ENCODE data around the gene DYNLT4. TPM values are rescaled to one million over a fixed set of nuclear protein-coding genes. Genes with fewer than 3 reads are reported as not detected.
A peak's percentile ranks its signal among the peaks of the same experiment; 100 is the strongest.
"Not testable (repeated sequence)": the region's sequence is repeated elsewhere in the genome, so short reads cannot be mapped to it uniquely, and the experiment has no call there.

Gene DYNLT4
- total RNA-seq, 1 donor from 2014 or later = not detected

GRCh38 chr1:44801491-44802305, 5.5 kb downstream of the DYNLT4 start:
- Histone ChIP-seq H3K9me3 (no peaks in the 10 kb centered on the region), H3K4me1 (peaks cover 27 to 49% of the 10 kb centered on the region in 2 donors), H3K4me3 (peak overlapping the region; percentile 85 to 91), H3K27ac (peak overlapping the region; percentile 96 to 99), H3K27me3 (no peaks in the 10 kb centered on the region), H3K36me3 (peaks cover 34 to 50% of the 10 kb centered on the region in 2 donors)
- no peak for TF ChIP-seq CTCF (IDR thresholded peaks at IDR 0.05)
- peak in 1 of 2 donors; percentile 70 for DNase-seq (ENCODE audit: low spot score in 2 of 2)
- intact Hi-C loops (cut with DNase I) = loop anchor here (2.0 to 10.0 kb wide), 5 partner anchors 17 to 693 kb away; partner anchors contain the start of genes RNU5D-1 and TESK2

- Histone ChIP-seq H3K27ac (peak within 1 kb of the TSS; percentile 96 to 99), H3K4me1 (peaks cover 18 to 32% of the 10 kb centered on the region in 2 donors), H3K36me3 (peaks cover 23 to 33% of the 10 kb centered on the region in 2 donors), H3K9me3 (no peaks in the 10 kb centered on the region), H3K27me3 (no peaks in the 10 kb centered on the region), H3K4me3 (peak within 1 kb of the TSS; percentile 85 to 91)
- peak; percentile 92 to 95 (median 94) for TF ChIP-seq CTCF (IDR thresholded peaks at IDR 0.05)
- DNase-seq (ENCODE audit: low spot score in 2 of 2) = peak; percentile 94 to 99
- intact Hi-C loops (cut with DNase I) = loop anchor here (2.0 to 10.0 kb wide), 8 partner anchors 19 to 695 kb away; partner anchors contain the start of genes EIF2B3, RNU5D-1, RPS8 and TESK2
Observed at GRCh38 chr1:44799770-44800584, 7.2 kb downstream of the DYNLT4 start, which contains the start of gene PLK3. PLK3 (plus strand) TSS chr1:44800377; CDS start chr1:44800464, 87 bp downstream.

- H3K4me1 ChIP-seq = peaks cover 17 to 26% of the 10 kb centered on the region in 2 donors
- peak overlapping the region; percentile 96 to 99 for H3K27ac ChIP-seq
- H3K27me3 ChIP-seq = no peaks in the 10 kb centered on the region
- H3K9me3 ChIP-seq = no peaks in the 10 kb centered on the region
- peaks cover 13 to 21% of the 10 kb centered on the region in 2 donors for H3K36me3 ChIP-seq
- DNase-seq (ENCODE audit: low spot score in 2 of 2) = peak; percentile 9 to 64
- H3K4me3 ChIP-seq = no peak overlapping the region
- intact Hi-C loops (cut with DNase I) = loop anchor here (2.0 kb wide), 3 partner anchors 24 to 188 kb away; partner anchors contain the start of genes EIF2B3 and RPS8
- TF ChIP-seq CTCF (IDR thresholded peaks at IDR 0.05) = no peak
Observed at GRCh38 chr1:44798481-44799365, 8.4 kb downstream of the DYNLT4 start.

- not testable (repeated sequence) for H3K4me3 ChIP-seq, H3K9me3 ChIP-seq, H3K27me3 ChIP-seq
- peaks cover 5 to 12% of the 10 kb centered on the region in 2 donors for H3K36me3 ChIP-seq
- peak overlapping the region in 1 of 2 donors; percentile 96 for H3K27ac ChIP-seq
- peaks cover 10 to 18% of the 10 kb centered on the region in 2 donors for H3K4me1 ChIP-seq
- intact Hi-C loops (cut with DNase I) = loop anchor here (2.0 kb wide), 3 partner anchors 23 to 189 kb away; partner anchors contain the start of genes EIF2B3 and RPS8
- DNase-seq (ENCODE audit: low spot score in 2 of 2) = peak in 1 of 2 donors; percentile 4
Observed at GRCh38 chr1:44797886-44798285, 9.3 kb downstream of the DYNLT4 start.

- H3K4me1 ChIP-seq = no peaks in the 10 kb centered on the region
- no peaks in the 10 kb centered on the region for H3K36me3 ChIP-seq
- H3K27me3 ChIP-seq = no peaks in the 10 kb centered on the region
- H3K4me3 ChIP-seq = no peak overlapping the region
- no peak for TF ChIP-seq CTCF (IDR thresholded peaks at IDR 0.05)
- H3K27ac ChIP-seq = no peak overlapping the region
- H3K9me3 ChIP-seq = no peaks in the 10 kb centered on the region
- intact Hi-C loops (cut with DNase I) = no loop called here
- DNase-seq (ENCODE audit: low spot score in 2 of 2) = no peak
Observed at GRCh38 chr1:44792736-44793502, 14.2 kb downstream of the DYNLT4 start.
